Panc1 (cell line): Measurements from ENCODE around the gene CAMK2B. TPM values are rescaled to one million over a fixed set of nuclear protein-coding genes. Genes with fewer than 3 reads are reported as not detected.

Experiments used
- ATAC-seq: fragments of 200-7000 bp; cut with Tn5 transposase; 2 replicates; pipeline ENCODE4 v1.9.1; 2020; ENCODE audit warnings: mild to moderate bottlenecking, moderate library complexity
- BruUV-seq: library from RNA; stranded (reverse); fragments of 400-500 nt; replicated peaks from 2 replicates; lab custom pipeline; 2021; lab: Mats Ljungman, UMichigan
- CTCF ChIA-PET: fragments of 300-600 bp; sonication (Branson Sonifier 250); formaldehyde crosslinking; loops from one replicate; lab custom pipeline; 2022; ENCODE audit warnings: antibody characterized with exemption; lab: Charles Lee
- POLR2A ChIA-PET: fragments of 300-600 bp; sonication (Branson Sonifier 250); formaldehyde crosslinking; loops from one replicate; lab custom pipeline; 2022; ENCODE audit warnings: antibody characterized with exemption; lab: Charles Lee
- DNase-seq: peaks from one replicate; pipeline ENCODE4 v3.0.0-alpha.2; 2010; ENCODE audit warnings: low read depth, low spot score
- H3K27ac ChIP-seq: 2 replicates; pipeline ENCODE4 v1.5.1; 2011; ENCODE audit warnings: mild to moderate bottlenecking, low read length, inconsistent platforms
- H3K27me3 ChIP-seq: fragments of 200-500 bp; sonication (Bioruptor generic); 2 replicates; pipeline ENCODE4 v1.6.0; 2014; ENCODE audit warnings: low read length, inconsistent platforms; ENCODE audit not compliant: control insufficient read depth, insufficient read depth
- H3K36me3 ChIP-seq: fragments of 200-500 bp; sonication (Bioruptor generic); 2 replicates; pipeline ENCODE4 v1.5.1; 2014; ENCODE audit warnings: inconsistent platforms, mild to moderate bottlenecking, low read length, moderate library complexity; ENCODE audit not compliant: control insufficient read depth, insufficient read depth
- H3K4me1 ChIP-seq: 2 replicates; pipeline ENCODE4 v1.5.1; 2011; ENCODE audit warnings: inconsistent platforms, mild to moderate bottlenecking, low read length, moderate library complexity; ENCODE audit not compliant: control insufficient read depth, insufficient read depth
- H3K4me3 ChIP-seq, 2 experiments: 2 replicates each; pipeline ENCODE4 v1.5.1; 2011 to 2012; ENCODE audit warnings: low read depth in 2 of 2, low read length in 2 of 2, mild to moderate bottlenecking in 2 of 2, inconsistent platforms in 1 of 2, moderate library complexity in 1 of 2
- H3K9me3 ChIP-seq: fragments of 200-500 bp; sonication (Bioruptor generic); 2 replicates; pipeline ENCODE4 v1.5.1; 2014; ENCODE audit warnings: low read depth, mild to moderate bottlenecking, inconsistent platforms, low read length, moderate library complexity; ENCODE audit not compliant: control insufficient read depth, insufficient read depth
- CTCF ChIP-seq: fragments of 450-650 bp; IDR thresholded peaks from 2 replicates; pipeline ENCODE4 v1.5.1; 2017; ENCODE audit warnings: mild to moderate bottlenecking
- POLR2AphosphoS5 ChIP-seq: IDR thresholded peaks from 2 replicates; pipeline ENCODE4 v1.6.1; 2012; ENCODE audit warnings: mild to moderate bottlenecking, low read depth, low read length, moderate library complexity
- REST ChIP-seq, 2 experiments: IDR thresholded peaks; 2 replicates each; pipeline ENCODE4 v1.6.1; 2011 to 2012; ENCODE audit warnings: low read depth in 2 of 2, control low read depth in 1 of 2, low read length in 1 of 2, mild to moderate bottlenecking in 1 of 2, moderate library complexity in 1 of 2; ENCODE audit not compliant: insufficient read depth in 1 of 2
- SIN3A ChIP-seq: IDR thresholded peaks from 2 replicates; pipeline ENCODE4 v1.6.1; 2012; ENCODE audit warnings: low read depth, mild to moderate bottlenecking, low read length, moderate library complexity, borderline replicate concordance; ENCODE audit not compliant: insufficient read depth
- TCF7L2 ChIP-seq: IDR thresholded peaks from 2 replicates; pipeline ENCODE4 v1.6.1; 2011; ENCODE audit warnings: mild to moderate bottlenecking, low read depth, low read length, inconsistent platforms
- in situ Hi-C: cut with HindIII; loops from 2 replicates; pipeline ENCODE4 v1.10.0; 2016; ENCODE audit warnings: low sequenced_read_pairs, low pct_unique_long_range_greater_than_20kb
- intact Hi-C: fragments of 100-400 bp; cut with micrococcal nuclease; formaldehyde crosslinking; loops from one replicate; pipeline ENCODE4 v1.10.0; 2022; ENCODE audit not compliant: unreplicated experiment
- total RNA-seq: library from RNA; stranded (reverse); gene quantifications from one replicate; pipeline ENCODE4 v1.2.1, GENCODE V29; 2021; ENCODE audit not compliant: unreplicated experiment

Gene CAMK2B
- total RNA-seq, 1 experiment from 2014 or later: 0.26 TPM

DNA sequence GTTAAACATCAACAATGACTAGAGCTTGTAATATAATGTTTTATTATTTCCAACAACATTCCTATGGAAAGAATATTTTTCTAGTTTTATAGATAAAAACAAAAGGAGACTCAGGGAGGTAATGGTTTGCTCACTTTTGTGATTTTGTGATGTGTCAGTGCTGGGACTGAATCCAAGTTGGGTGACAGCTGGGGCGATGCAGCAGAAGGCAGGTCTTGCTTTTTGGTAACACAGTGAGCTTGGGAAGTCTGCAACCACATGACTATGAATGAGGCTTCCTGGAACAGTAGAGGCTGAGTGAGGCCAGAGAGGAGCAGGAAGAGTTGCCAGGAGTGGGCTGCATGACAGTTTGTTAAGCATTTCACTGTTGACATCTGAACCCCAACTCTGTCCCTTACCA lies 129.5 kb downstream of the CAMK2B start:
- H3K4me1 ChIP-seq: no peaks in the 10 kb centered on the region
- H3K27me3 ChIP-seq: no peaks in the 10 kb centered on the region
- no peak overlapping the region for H3K4me3 ChIP-seq
- H3K27ac ChIP-seq: no peak overlapping the region
- intact Hi-C loops: loop anchor here (5.0 kb wide), 2 partner anchors 64 to 124 kb away; no protein-coding TSS in a partner anchor
- BruUV-seq: no TSS peak
- in situ Hi-C loops: no loop called here
- no peaks in the 10 kb centered on the region for H3K9me3 ChIP-seq
- TF ChIP-seq POLR2AphosphoS5 (no peak), SIN3A (no peak), CTCF (no peak), TCF7L2 (no peak), REST (IDR thresholded peaks at IDR 0.05; ENCODE audit: insufficient read depth in 1 of 2, low read depth in 2 of 2, low read length in 1 of 2) (no peak)
- no peaks in the 10 kb centered on the region for H3K36me3 ChIP-seq
- ATAC-seq (no peak), DNase-seq (no peak)
- CTCF ChIA-PET: interaction anchor here (0.6 to 1.3 kb wide), 2 partner anchors 65 to 74 kb away, joined by 3 to 4 read pairs; no protein-coding TSS in a partner anchor
- POLR2A ChIA-PET: no interaction called here

- Histone ChIP-seq H3K9me3 (no peaks in the 10 kb centered on the region), H3K27me3 (no peaks in the 10 kb centered on the region), H3K27ac (no peak overlapping the region), H3K36me3 (no peaks in the 10 kb centered on the region), H3K4me3 (no peak overlapping the region), H3K4me1 (no peaks in the 10 kb centered on the region)
- no peak for DNase-seq
- no peak for ATAC-seq
- BruUV-seq: no TSS peak
- ChIA-PET CTCF (no interaction called here), POLR2A (no interaction called here)
- intact Hi-C loops (loop anchor here (5.0 kb wide), 2 partner anchors 62 to 122 kb away; no protein-coding TSS in a partner anchor), in situ Hi-C loops (no loop called here)
- no peak for TF ChIP-seq REST (IDR thresholded peaks at IDR 0.05; ENCODE audit: insufficient read depth in 1 of 2, low read depth in 2 of 2, low read length in 1 of 2)
These were observed 130.7 kb downstream of the CAMK2B start for GRCh38 chr7:44194562-44195145.
